GM12878 (cell line): ENCODE data around the gene SLC25A44. TPM values are rescaled to one million over a fixed set of nuclear protein-coding genes. Genes with fewer than 3 reads are reported as not detected.

Experiments
- BCL11A ChIP-seq: IDR thresholded peaks from 2 replicates; pipeline ENCODE4 v1.6.1; 2011; ENCODE audit warnings: low read depth, low read length
- CREB1 ChIP-seq: IDR thresholded peaks from 2 replicates; pipeline ENCODE4 v1.6.1; 2012; ENCODE audit warnings: low read depth, mild to moderate bottlenecking, inconsistent platforms
- CTCF ChIP-seq, 3 experiments: IDR thresholded peaks in 2 of 3; conservative IDR thresholded peaks in 1 of 3; 2 replicates each; pipeline ENCODE4 v1.5.1; 2011; ENCODE audit warnings: low read depth in 3 of 3, low read length in 3 of 3, mild to moderate bottlenecking in 3 of 3, control low read depth in 2 of 3, moderate library complexity in 2 of 3, inconsistent platforms in 1 of 3, mixed read lengths in 1 of 3; ENCODE audit not compliant: control insufficient read depth in 2 of 3, insufficient read depth in 1 of 3; ENCODE audit errors: extremely low read depth in 1 of 3
- IKZF2 ChIP-seq, 2 experiments: fragments of 450-650 bp; IDR thresholded peaks; 2 replicates each; pipeline ENCODE4 v1.6.1; 2017; ENCODE audit warnings: mild to moderate bottlenecking in 2 of 2, moderate library complexity in 2 of 2
- IRF3 ChIP-seq: fragments of 450-650 bp; IDR thresholded peaks from 2 replicates; pipeline ENCODE4 v1.6.1; 2014; ENCODE audit warnings: mild to moderate bottlenecking
- MYC ChIP-seq: IDR thresholded peaks from 2 replicates; pipeline ENCODE4 v1.6.1; 2011; ENCODE audit warnings: mild to moderate bottlenecking, low read length, moderate library complexity, inconsistent platforms; ENCODE audit not compliant: insufficient read depth, insufficient replicate concordance, insufficient read length, severe bottlenecking
- NBN ChIP-seq: fragments of 450-650 bp; IDR thresholded peaks from 2 replicates; pipeline ENCODE4 v1.6.1; 2016
- NFYA ChIP-seq: IDR thresholded peaks from 2 replicates; pipeline ENCODE4 v1.6.1; 2011; ENCODE audit warnings: low read depth, mild to moderate bottlenecking, low read length, improper control_type of control experiment, borderline replicate concordance
- NR2C2 ChIP-seq: IDR thresholded peaks from 2 replicates; pipeline ENCODE4 v1.6.1; 2011; ENCODE audit warnings: borderline replicate concordance, low read depth; ENCODE audit not compliant: control insufficient read depth, insufficient read length
- NRF1 ChIP-seq: conservative IDR thresholded peaks from 2 replicates; pipeline ENCODE4 v1.6.1; 2011; ENCODE audit warnings: mild to moderate bottlenecking, low read depth, low read length, improper control_type of control experiment
- RCOR1 ChIP-seq: conservative IDR thresholded peaks from 2 replicates; pipeline ENCODE4 v1.6.1; 2012; ENCODE audit warnings: low read depth, low read length, improper control_type of control experiment
- SP1 ChIP-seq: IDR thresholded peaks from one replicate; pipeline ENCODE4 v1.6.1; 2011; ENCODE audit warnings: low read depth, low read length
- TCF7 ChIP-seq: IDR thresholded peaks from 2 replicates; pipeline ENCODE4 v1.6.1; 2014; ENCODE audit warnings: antibody characterized with exemption, borderline replicate concordance
- ZBTB4 ChIP-seq: fragments of 450-650 bp; formaldehyde crosslinking; IDR thresholded peaks from 2 replicates; pipeline ENCODE4 v1.4.0; 2022; ENCODE audit warnings: mild to moderate bottlenecking, moderate library complexity
- ZBTB40 ChIP-seq: fragments of 450-650 bp; IDR thresholded peaks from 2 replicates; pipeline ENCODE4 v1.6.1; 2016; ENCODE audit warnings: mild to moderate bottlenecking, moderate library complexity, borderline replicate concordance
- ZNF687 ChIP-seq: fragments of 450-650 bp; IDR thresholded peaks from 2 replicates; pipeline ENCODE4 v1.6.1; 2017; ENCODE audit warnings: mild to moderate bottlenecking, moderate library complexity
- polyA plus RNA-seq, 11 experiments: library from polyadenylated mRNA; depleted of rRNA in 4 of 11; unstranded in 6 of 11; stranded (reverse) in 5 of 11; fragments of >200 nt; fragmentation: Nextera tagmentation in 4 of 11; fragmentation: Illumina TruSeq in 1 of 11; extraction: Ambion mirVana in 4 of 11; extraction: Trizol in 1 of 11; gene quantifications; 1 replicate in 1 of 11; 2 replicates in 10 of 11; pipeline versions ENCODE4 v1.2.1 to v1.2.3, GENCODE V29; 2011 to 2016; ENCODE audit warnings: inconsistent platforms in 2 of 11, missing spikeins in 2 of 11, low read depth in 1 of 11
- total RNA-seq, 4 experiments: library from RNA; depleted of rRNA in 3 of 4; stranded (reverse); fragments of >200 nt in 3 of 4; fragmentation: Illumina TruSeq in 1 of 4; extraction: Trizol in 1 of 4; gene quantifications; 2 replicates each; pipeline versions ENCODE4 v1.2.1 to v1.2.3, GENCODE V29; 2013 to 2021

The SLC25A44 gene
- total and polyA plus RNA-seq, 10 of the 15 experiments (the other 5 are each of a cell fraction or from before 2014, with no cell fraction given) = 7.1 to 43.3 (median 30.4) TPM

- TF ChIP-seq ZNF687 (peak; percentile 44; the same call in 1 of the 2 replicates), ZBTB4 (CRISPR knock-in tag) (no peak), NR2C2 (no peak), BCL11A (no peak), NBN (no peak), CTCF (IDR thresholded peaks at IDR 0.05 in 2 of 3, conservative IDR thresholded peaks at IDR 0.05 in 1 of 3; ENCODE audit: control insufficient read depth in 2 of 3, extremely low read depth in 1 of 3, insufficient read depth in 1 of 3, low read depth in 3 of 3, low read length in 3 of 3) (no peak), ZBTB40 (no peak), NRF1 (no peak), NFYA (no peak), IKZF2 (IDR thresholded peaks at IDR 0.05) (peak; percentile 19 to 41; a peak in 1 of 4 replicates), TCF7 (no peak), IRF3 (no peak), MYC (no peak), RCOR1 (no peak), CREB1 (no peak), SP1 (no peak)
These were observed 45.7 kb upstream of the SLC25A44 start (continued) for GRCh38 chr1:156148216-156148615.
